Measurements from ENCODE around the gene XRCC4.
"Not testable (repeated sequence)": the region's sequence is repeated elsewhere in the genome, so short reads cannot be mapped to it uniquely, and the experiment has no call there.

Gene XRCC4

GRCh38 chr5:83342465-83342864 lies 265.1 kb downstream of the XRCC4 start:
- DNase-seq (ENCODE audit: low read depth in 2 of 3, low spot score in 2 of 3) = no peak

GRCh38 chr5:83343299-83343698 lies 266.0 kb downstream of the XRCC4 start:
- DNase-seq (ENCODE audit: low read depth in 2 of 3, low spot score in 2 of 3) = no peak

GRCh38 chr5:83345423-83345822 lies 268.1 kb downstream of the XRCC4 start:
- DNase-seq (ENCODE audit: low read depth in 2 of 3, low spot score in 2 of 3) = no peak

GRCh38 chr5:83348281-83348780 lies 271.0 kb downstream of the XRCC4 start:
- DNase-seq (ENCODE audit: low read depth in 2 of 3, low spot score in 2 of 3) = no peak

GRCh38 chr5:83353231-83353630 lies 275.9 kb downstream of the XRCC4 start:
- DNase-seq (ENCODE audit: low read depth in 2 of 3, low spot score in 2 of 3) = no peak

GRCh38 chr5:83353774-83354173 lies 276.4 kb downstream of the XRCC4 start:
- no peak for DNase-seq (ENCODE audit: low read depth in 2 of 3, low spot score in 2 of 3)

GRCh38 chr5:83354958-83355357 lies 277.6 kb downstream of the XRCC4 start:
- no peak for DNase-seq (ENCODE audit: low read depth in 2 of 3, low spot score in 2 of 3)

GRCh38 chr5:83355482-83356014 lies 278.2 kb downstream of the XRCC4 start:
- DNase-seq (ENCODE audit: low read depth in 2 of 3, low spot score in 2 of 3) = not testable (repeated sequence)

GRCh38 chr5:83357621-83358231 lies 280.4 kb downstream of the XRCC4 start:
- no peak for DNase-seq (ENCODE audit: low read depth in 2 of 3, low spot score in 2 of 3)

- no peak for DNase-seq (ENCODE audit: low read depth in 2 of 3, low spot score in 2 of 3)
Measured at GRCh38 chr5:83360573-83360972, 283.2 kb downstream of the XRCC4 start.

- DNase-seq (ENCODE audit: low read depth in 2 of 3, low spot score in 2 of 3) = no peak
Measured at GRCh38 chr5:83362526-83362925, 285.2 kb downstream of the XRCC4 start.

GRCh38 chr5:83363111-83363885 lies 286.0 kb downstream of the XRCC4 start:
- no peak for DNase-seq (ENCODE audit: low read depth in 2 of 3, low spot score in 2 of 3)

- no peak for DNase-seq (ENCODE audit: low read depth in 2 of 3, low spot score in 2 of 3)
Measured at GRCh38 chr5:83363886-83364275, 286.5 kb downstream of the XRCC4 start.

GRCh38 chr5:83364312-83365299 lies 287.3 kb downstream of the XRCC4 start:
- DNase-seq (ENCODE audit: low read depth in 2 of 3, low spot score in 2 of 3) = no peak

- no peak for DNase-seq (ENCODE audit: low read depth in 2 of 3, low spot score in 2 of 3)
Measured at GRCh38 chr5:83368319-83368718, 291.0 kb downstream of the XRCC4 start.

GRCh38 chr5:83368835-83369234 lies 291.5 kb downstream of the XRCC4 start:
- DNase-seq (ENCODE audit: low read depth in 2 of 3, low spot score in 2 of 3) = no peak

- no peak for DNase-seq (ENCODE audit: low read depth in 2 of 3, low spot score in 2 of 3)
Measured at GRCh38 chr5:83370957-83371356, 293.6 kb downstream of the XRCC4 start.

- DNase-seq (ENCODE audit: low read depth in 2 of 3, low spot score in 2 of 3) = no peak
Measured at GRCh38 chr5:83371726-83372125, 294.4 kb downstream of the XRCC4 start.

- no peak for DNase-seq (ENCODE audit: low read depth in 2 of 3, low spot score in 2 of 3)
Measured at GRCh38 chr5:83374547-83374946, 297.2 kb downstream of the XRCC4 start.

GRCh38 chr5:83375049-83375745 lies 297.9 kb downstream of the XRCC4 start:
- DNase-seq (ENCODE audit: low read depth in 2 of 3, low spot score in 2 of 3) = no peak

- DNase-seq (ENCODE audit: low read depth in 2 of 3, low spot score in 2 of 3) = no peak
Measured at GRCh38 chr5:83376461-83376860, 299.1 kb downstream of the XRCC4 start.

Data from activated CD8-positive, alpha-beta memory T cell treated with anti-CD3 and anti-CD28 coated beads for 48 hours (primary cell).